Neuronal stem cell (in vitro differentiated cells): Measurements from ENCODE around the gene WDTC1.

Experiments
- DNase-seq: peaks from one replicate; pipeline ENCODE4 v3.0.0-alpha.2; 2013; ENCODE audit warnings: low spot score
- H2AFZ ChIP-seq: one replicate; pipeline ENCODE4 v1.6.1; 2013; ENCODE audit warnings: mild to moderate bottlenecking, low read length, inconsistent platforms
- H2AK5ac ChIP-seq: 2 replicates; pipeline ENCODE4 v1.6.1; 2013; ENCODE audit warnings: low read depth, mild to moderate bottlenecking, inconsistent platforms, low read length, moderate library complexity, mixed read lengths
- H2BK120ac ChIP-seq: 2 replicates; pipeline ENCODE4 v1.6.1; 2013; ENCODE audit warnings: low read depth, mild to moderate bottlenecking, inconsistent platforms, low read length, moderate library complexity, mixed read lengths
- H2BK12ac ChIP-seq: one replicate; pipeline ENCODE4 v1.6.1; 2013; ENCODE audit warnings: low read length, inconsistent platforms
- H2BK15ac ChIP-seq: 2 replicates; pipeline ENCODE4 v1.6.1; 2013; ENCODE audit warnings: mild to moderate bottlenecking, low read length, inconsistent platforms, mixed read lengths
- H2BK5ac ChIP-seq: one replicate; pipeline ENCODE4 v1.6.1; 2013; ENCODE audit warnings: inconsistent platforms, mild to moderate bottlenecking, low read length, moderate library complexity
- H3K14ac ChIP-seq: one replicate; pipeline ENCODE4 v1.6.1; 2013; ENCODE audit warnings: low read length, inconsistent platforms
- H3K18ac ChIP-seq: 2 replicates; pipeline ENCODE4 v1.6.1; 2013; ENCODE audit warnings: low read length, inconsistent platforms
- H3K23ac ChIP-seq: 2 replicates; pipeline ENCODE4 v1.6.1; 2013; ENCODE audit warnings: low read depth, mild to moderate bottlenecking, mixed read lengths, low read length, inconsistent platforms; ENCODE audit not compliant: poor library complexity
- H3K27ac ChIP-seq: replicated peaks from 3 replicates; pipeline ENCODE4 v1.5.1; 2013; ENCODE audit warnings: low read length, inconsistent platforms
- H3K27me3 ChIP-seq, 3 experiments: 2 replicates each; pipeline ENCODE4 v1.6.1; 2013; ENCODE audit warnings: low read length in 3 of 3, mild to moderate bottlenecking in 2 of 3, inconsistent platforms in 1 of 3, low read depth in 1 of 3, mixed read lengths in 1 of 3, moderate library complexity in 1 of 3; ENCODE audit not compliant: control insufficient read depth in 3 of 3, insufficient read depth in 3 of 3
- H3K36me3 ChIP-seq, 2 donors: replicated peaks in 1 of 2; 2 replicates each; pipeline ENCODE4 v1.6.1; 2013; ENCODE audit warnings: low read length in 2 of 2; ENCODE audit not compliant: control insufficient read depth in 2 of 2, insufficient read depth in 2 of 2
- H3K4ac ChIP-seq: 2 replicates; pipeline ENCODE4 v1.6.1; 2013; ENCODE audit warnings: inconsistent platforms, mild to moderate bottlenecking, low read length, moderate library complexity
- H3K4me1 ChIP-seq, 2 donors: 1 replicate in 1 of 2; 2 replicates in 1 of 2; pipeline ENCODE4 v1.6.1; 2013; ENCODE audit warnings: low read length in 2 of 2, low read depth in 1 of 2; ENCODE audit not compliant: control insufficient read depth in 2 of 2, insufficient read depth in 1 of 2
- H3K4me2 ChIP-seq: one replicate; pipeline ENCODE4 v1.6.1; 2013; ENCODE audit warnings: mild to moderate bottlenecking, low read length, inconsistent platforms; ENCODE audit not compliant: insufficient read depth, poor library complexity, severe bottlenecking
- H3K4me3 ChIP-seq, 2 donors: 2 replicates each; pipeline ENCODE4 v1.5.1; 2013; ENCODE audit warnings: low read length in 2 of 2, mild to moderate bottlenecking in 2 of 2, inconsistent platforms in 1 of 2, moderate library complexity in 1 of 2
- H3K79me1 ChIP-seq: one replicate; pipeline ENCODE4 v1.6.1; 2013; ENCODE audit warnings: low read depth, mild to moderate bottlenecking, inconsistent platforms, low read length, moderate library complexity
- H3K9ac ChIP-seq: one replicate; pipeline ENCODE4 v1.6.1; 2013; ENCODE audit warnings: mild to moderate bottlenecking, low read depth, low read length, inconsistent platforms; ENCODE audit not compliant: poor library complexity
- H3K9me3 ChIP-seq, 2 donors: replicated peaks in 1 of 2; 2 replicates each; pipeline versions ENCODE3 to v1.6.1; 2013; ENCODE audit warnings: low read length in 2 of 2, mild to moderate bottlenecking in 2 of 2, inconsistent platforms in 1 of 2, low read depth in 1 of 2, mixed read lengths in 1 of 2, moderate library complexity in 1 of 2; ENCODE audit not compliant: control insufficient read depth in 2 of 2, insufficient read depth in 1 of 2
- H4K8ac ChIP-seq: one replicate; pipeline ENCODE4 v1.6.1; 2013; ENCODE audit warnings: low read depth, mild to moderate bottlenecking, inconsistent platforms, low read length, moderate library complexity
- H4K91ac ChIP-seq: one replicate; pipeline ENCODE4 v1.6.1; 2013; ENCODE audit warnings: low read length, low read depth, mild to moderate bottlenecking, inconsistent platforms; ENCODE audit not compliant: poor library complexity
- WGBS, 2 donors: extraction: QIAGEN DNeasy Blood & Tissue Kit; methylation state at CpG; one replicate each; pipeline ENCODE4 v1.1.7; 2013; ENCODE audit warnings: missing lambda C conversion rate in 2 of 2, mixed read lengths in 1 of 2; ENCODE audit not compliant: insufficient read length in 2 of 2, insufficient replicate concordance in 1 of 2; ENCODE audit errors: extremely low coverage in 2 of 2; 5-methylcytosine and 5-hydroxymethylcytosine counted together

The WDTC1 gene

DNA sequence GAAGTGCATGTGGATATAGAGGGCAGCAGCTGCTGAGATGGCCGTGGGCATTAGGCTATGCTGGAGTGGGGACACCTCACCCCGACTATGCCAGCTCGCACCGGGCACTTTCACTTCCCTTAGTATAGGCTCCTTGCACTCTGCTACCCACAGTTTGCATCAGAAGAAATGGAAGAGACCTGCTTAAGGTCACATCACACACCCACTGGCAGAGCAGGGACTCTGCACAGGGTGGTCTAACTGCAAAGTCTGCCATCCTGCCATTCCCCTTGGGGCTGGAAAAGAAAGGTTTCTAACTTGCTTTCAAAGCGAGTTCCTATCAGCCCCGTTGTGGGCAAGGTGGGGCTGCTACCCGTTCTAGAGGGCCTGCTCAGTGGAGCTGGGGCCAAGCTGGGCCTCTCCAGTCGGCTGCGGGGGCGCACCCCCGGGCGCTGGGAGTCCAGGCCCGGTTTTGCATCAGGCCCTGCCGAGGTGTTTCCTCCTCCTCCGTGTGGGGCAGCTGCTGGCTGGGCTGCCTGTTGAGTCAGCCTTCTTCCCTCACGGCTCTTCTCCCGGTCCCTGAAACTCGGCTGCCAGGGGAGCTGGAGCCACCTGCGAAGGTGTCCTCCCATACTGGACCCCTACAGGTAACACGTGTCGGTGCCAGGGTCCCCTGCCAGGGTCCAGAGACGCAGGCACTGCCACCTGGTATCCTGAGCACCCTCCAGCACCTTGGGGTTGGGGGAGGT lies 107.3 kb downstream of the WDTC1 start, which contains the start of gene SYTL1:
SYTL1 (plus strand) TSS at position 498 of the 728 bp plus-strand sequence. CDS start 3,313 bp downstream, outside the sequence.
- no peaks in the 10 kb centered on the region for H3K79me1 ChIP-seq
- H2BK15ac ChIP-seq: peak within 1 kb of the TSS; percentile 95
- no peak for DNase-seq
- H3K4ac ChIP-seq: peak within 1 kb of the TSS; percentile 62
- H2BK5ac ChIP-seq: peak within 1 kb of the TSS; percentile 27
- peak within 1 kb of the TSS; percentile 47 for H4K91ac ChIP-seq
- H3K14ac ChIP-seq: peak within 1 kb of the TSS; percentile 90
- peak within 1 kb of the TSS; percentile 72 for H2AFZ ChIP-seq
- H3K4me2 ChIP-seq: peak within 1 kb of the TSS; percentile 63
- no CpG with 5 or more reads among the region's 22 CpGs for WGBS, 2 donors
- peaks cover 2 to 3% of the 10 kb centered on the region in 2 donors for H3K36me3 ChIP-seq
- peak within 1 kb of the TSS; percentile 24 to 69 for H3K4me3 ChIP-seq
- H3K18ac ChIP-seq: peak within 1 kb of the TSS; percentile 92
- H3K27me3 ChIP-seq: no peaks in the 10 kb centered on the region
- H3K9me3 ChIP-seq: no peaks in the 10 kb centered on the region
- H3K27ac ChIP-seq: peak within 1 kb of the TSS; percentile 16
- peak within 1 kb of the TSS; percentile 80 for H3K23ac ChIP-seq
- H3K9ac ChIP-seq: peak within 1 kb of the TSS; percentile 53
- H4K8ac ChIP-seq: no peak within 1 kb of the TSS
- peaks cover 37 to 40% of the 10 kb centered on the region in 2 donors for H3K4me1 ChIP-seq
- peak within 1 kb of the TSS; percentile 10 for H2BK120ac ChIP-seq
- H2AK5ac ChIP-seq: peak within 1 kb of the TSS; percentile 58
- peak within 1 kb of the TSS; percentile 91 for H2BK12ac ChIP-seq

- Histone ChIP-seq H3K79me1 (no peaks in the 10 kb centered on the region), H2AK5ac (peak overlapping the region; percentile 58), H3K9ac (peak overlapping the region; percentile 53), H3K4ac (peak overlapping the region; percentile 57), H2BK15ac (peak overlapping the region; percentile 95), H3K23ac (peak overlapping the region; percentile 80), H3K27ac (no peak overlapping the region), H4K8ac (no peak overlapping the region), H2BK120ac (peak overlapping the region; percentile 10), H3K4me3 (peak overlapping the region in 1 of 2 donors; percentile 69), H3K4me2 (no peak overlapping the region), H3K27me3 (no peaks in the 10 kb centered on the region), H2BK5ac (peak overlapping the region; percentile 27), H4K91ac (peak overlapping the region; percentile 47), H3K9me3 (no peaks in the 10 kb centered on the region), H3K36me3 (peaks cover 0 to 3% of the 10 kb centered on the region in 2 donors), H2BK12ac (peak overlapping the region; percentile 91), H3K14ac (peak overlapping the region; percentile 26), H3K4me1 (peaks cover 37 to 40% of the 10 kb centered on the region in 2 donors), H2AFZ (peak overlapping the region; percentile 72), H3K18ac (peak overlapping the region; percentile 92)
- WGBS, 2 donors: no CpG with 5 or more reads among the region's 8 CpGs
- no peak for DNase-seq
These were observed 108.0 kb downstream of the WDTC1 start for GRCh38 chr1:27342391-27342777.

DNA sequence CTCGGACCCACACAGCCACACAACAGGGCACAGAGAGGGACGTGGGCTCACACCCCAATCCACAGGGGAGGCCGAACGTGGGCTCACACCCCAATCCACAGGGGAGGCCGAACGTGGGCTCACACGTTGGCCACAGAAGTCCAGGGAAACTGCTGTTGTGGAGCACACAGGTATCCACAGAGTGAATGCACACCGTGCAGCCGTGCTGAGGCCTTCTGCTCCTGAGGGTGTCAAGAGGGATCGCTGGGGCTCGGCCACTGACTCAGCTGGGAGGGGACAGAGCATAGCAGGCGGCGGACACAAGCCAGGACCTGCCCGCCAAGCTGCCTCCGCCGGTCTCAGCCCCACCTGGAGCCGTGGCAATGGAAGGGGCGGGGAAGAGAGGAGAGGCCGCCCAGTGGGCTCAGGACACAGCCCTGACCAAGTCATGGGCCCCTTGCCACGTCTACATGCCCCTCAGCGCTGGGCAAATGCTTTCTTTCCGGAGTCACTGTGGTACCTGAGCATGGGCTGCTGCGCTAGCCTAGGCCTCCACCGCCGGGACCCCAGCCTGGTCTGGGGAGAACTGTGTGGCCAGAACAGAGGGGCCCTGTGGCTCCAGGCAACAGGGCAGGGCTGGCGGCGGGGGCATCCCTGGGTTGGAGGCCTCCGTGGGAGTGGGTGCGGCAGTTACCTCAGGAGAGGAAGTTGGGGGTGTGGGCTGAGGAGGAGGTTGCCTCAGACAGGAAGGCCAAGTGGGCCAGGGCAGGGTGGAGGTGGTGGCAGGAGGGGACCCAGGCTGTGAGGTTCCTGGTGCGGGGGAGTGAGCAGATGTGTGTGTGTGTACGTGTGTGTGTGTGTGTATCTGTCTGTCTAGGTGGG lies 108.6 kb downstream of the WDTC1 start:
- Histone ChIP-seq H3K79me1 (no peaks in the 10 kb centered on the region), H3K4me1 (peaks cover 37 to 40% of the 10 kb centered on the region in 2 donors), H2BK5ac (peak overlapping the region; percentile 27), H3K9ac (peak overlapping the region; percentile 15), H4K8ac (no peak overlapping the region), H3K36me3 (peaks cover 0 to 3% of the 10 kb centered on the region in 2 donors), H3K27me3 (no peaks in the 10 kb centered on the region), H2BK15ac (peak overlapping the region; percentile 95), H3K27ac (peak overlapping the region; percentile 16), H2BK12ac (peak overlapping the region; percentile 91), H2AFZ (peak overlapping the region; percentile 72), H3K4me2 (no peak overlapping the region), H3K18ac (peak overlapping the region; percentile 92), H3K4ac (peak overlapping the region; percentile 57), H3K23ac (peak overlapping the region; percentile 80), H3K4me3 (peak overlapping the region in 1 of 2 donors; percentile 37), H3K9me3 (no peaks in the 10 kb centered on the region), H2AK5ac (peak overlapping the region; percentile 58), H4K91ac (peak overlapping the region; percentile 47), H3K14ac (peak overlapping the region; percentile 90), H2BK120ac (peak overlapping the region; percentile 10)
- no peak for DNase-seq
- no CpG with 5 or more reads among the region's 31 CpGs for WGBS, 2 donors
